ENCODE results near the gene PHACTR1.
A peak's percentile ranks its signal among the peaks of the same experiment; 100 is the strongest.

Gene PHACTR1

DNA sequence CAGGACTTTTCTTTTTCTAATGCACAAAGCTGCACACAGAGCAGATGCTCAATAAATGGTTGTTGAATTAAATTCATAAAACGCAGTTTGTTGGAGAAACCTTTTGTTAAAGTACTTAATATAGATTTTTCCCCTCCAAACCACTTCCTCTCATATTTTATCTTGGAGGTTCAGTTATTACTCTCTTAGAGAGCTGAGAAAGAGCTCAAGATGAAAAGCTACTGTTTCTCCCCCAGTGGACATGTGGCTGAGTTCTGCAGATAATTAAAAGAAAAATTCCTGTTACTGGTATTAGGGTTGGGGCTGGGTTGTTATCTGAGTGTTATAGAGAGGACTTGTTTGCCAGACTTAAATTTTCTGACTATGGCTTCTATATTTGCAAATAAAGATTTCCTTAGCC is 317.7 kb downstream of the PHACTR1 start:
- TF ChIP-seq GATA1 (IDR thresholded peaks at IDR 0.05; ENCODE audit: low read depth, low read length) (no peak), POLR2A (IDR thresholded peaks at IDR 0.05; ENCODE audit: low read length) (no peak)
- no peak for DNase-seq

DNA sequence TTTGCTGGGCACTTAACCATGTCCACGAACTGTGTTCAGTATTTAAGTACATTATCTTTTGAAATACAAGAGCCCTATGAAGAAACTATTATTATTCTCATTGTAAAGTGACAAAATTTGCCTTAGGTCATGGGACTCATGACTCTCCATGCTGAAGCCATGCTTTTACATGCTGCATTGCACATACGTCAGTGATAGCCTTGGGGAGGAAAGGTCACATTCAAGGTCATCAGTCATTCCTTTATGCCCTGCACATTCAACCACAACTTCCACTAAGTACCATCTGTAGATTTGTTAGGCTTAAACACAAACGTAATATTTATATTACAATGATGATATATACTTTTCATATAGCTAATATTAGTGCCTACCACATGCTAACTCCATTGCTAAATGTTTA is 319.0 kb downstream of the PHACTR1 start:
- no peak for DNase-seq
- no peak for TF ChIP-seq GATA1 (IDR thresholded peaks at IDR 0.05; ENCODE audit: low read depth, low read length)
- no peak for TF ChIP-seq POLR2A (IDR thresholded peaks at IDR 0.05; ENCODE audit: low read length)

DNA sequence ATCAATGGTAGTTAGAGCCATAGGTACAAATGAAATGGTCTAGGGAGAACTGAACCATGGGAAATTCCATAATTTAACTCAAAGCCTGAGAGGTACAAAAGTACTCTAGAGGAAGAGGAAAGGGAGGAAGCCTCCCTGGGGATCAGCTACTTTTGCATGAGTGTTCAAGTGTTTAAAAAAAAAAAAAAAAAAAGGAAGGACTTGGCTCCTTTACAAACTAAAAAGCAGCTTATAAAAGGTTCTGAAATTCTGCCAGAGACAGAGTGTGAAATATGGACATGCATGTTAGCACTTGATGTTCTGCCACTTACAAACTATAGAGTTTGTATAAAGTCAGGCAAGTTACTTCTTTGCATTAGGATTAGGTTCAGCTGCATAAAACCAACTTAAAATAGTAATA is 321.7 kb downstream of the PHACTR1 start:
- TF ChIP-seq GATA1 (IDR thresholded peaks at IDR 0.05; ENCODE audit: low read depth, low read length) (no peak), POLR2A (IDR thresholded peaks at IDR 0.05; ENCODE audit: low read length) (no peak)
- no peak for DNase-seq

DNA sequence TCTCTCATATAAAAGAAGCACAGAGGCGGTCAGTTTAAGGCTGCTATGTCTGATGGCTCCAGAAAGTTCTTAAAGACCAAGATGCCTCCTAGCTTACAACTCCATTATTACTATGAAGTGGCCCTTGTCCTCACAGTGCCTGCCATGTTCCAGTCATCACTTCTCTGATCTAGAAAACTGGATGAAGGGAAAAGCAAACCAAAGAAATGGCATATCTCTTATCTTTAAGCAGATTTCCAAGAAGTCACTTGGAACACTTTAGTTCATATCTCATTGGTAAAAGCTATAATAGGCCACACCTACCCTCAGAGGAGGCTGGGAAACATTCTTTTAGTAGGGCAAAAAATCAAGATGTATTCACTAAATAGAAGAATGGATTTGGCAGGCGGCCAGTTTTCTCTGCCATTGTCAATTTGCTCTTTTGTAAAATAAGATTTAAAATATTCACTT is 322.2 kb downstream of the PHACTR1 start:
- DNase-seq, result no peak
- TF ChIP-seq POLR2A (IDR thresholded peaks at IDR 0.05; ENCODE audit: low read length) (no peak), GATA1 (IDR thresholded peaks at IDR 0.05; ENCODE audit: low read depth, low read length) (no peak)

DNA sequence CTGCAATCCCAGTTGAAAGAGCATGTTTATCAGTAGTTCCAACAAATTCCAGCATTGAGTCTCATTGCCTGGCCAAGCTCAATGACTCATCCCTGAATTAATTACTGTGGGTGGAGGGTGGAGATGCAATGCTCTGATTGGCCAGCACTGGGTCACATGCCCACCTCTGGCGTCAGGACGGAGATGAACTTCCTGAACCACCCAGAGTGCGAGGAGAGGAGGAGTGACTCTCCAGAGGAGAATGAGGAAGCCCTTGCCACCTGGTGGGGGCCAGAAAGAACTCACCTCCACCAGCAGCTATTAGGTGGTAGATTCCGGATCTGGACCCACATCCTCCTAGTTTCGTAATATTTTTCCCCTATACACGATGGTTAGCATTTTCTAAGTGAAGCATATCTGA is 327.8 kb downstream of the PHACTR1 start:
- no peak for TF ChIP-seq GATA1 (IDR thresholded peaks at IDR 0.05; ENCODE audit: low read depth, low read length)
- TF ChIP-seq POLR2A (IDR thresholded peaks at IDR 0.05; ENCODE audit: low read length), result no peak
- peak; percentile 7 to 64 for DNase-seq

DNA sequence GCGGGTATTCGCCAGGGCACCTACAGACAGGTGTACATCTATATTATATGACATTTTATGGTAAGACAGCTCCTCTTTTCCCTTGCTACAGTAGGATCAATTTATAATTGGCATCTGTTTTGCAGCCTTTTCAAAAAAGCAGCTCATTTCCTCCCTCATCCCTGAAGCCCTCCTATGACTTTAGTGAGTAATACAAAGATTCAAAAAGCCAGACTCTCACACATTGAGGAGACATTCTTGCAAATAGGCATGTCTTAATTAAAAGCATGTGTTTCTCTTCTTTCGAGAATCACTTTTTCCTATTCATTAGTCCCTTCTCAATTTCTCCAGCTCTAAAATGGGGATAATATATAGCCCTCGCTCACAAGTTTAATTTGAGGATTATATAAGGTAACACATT is 328.3 kb downstream of the PHACTR1 start:
- no peak for DNase-seq
- TF ChIP-seq POLR2A (IDR thresholded peaks at IDR 0.05; ENCODE audit: low read length), result no peak
- no peak for TF ChIP-seq GATA1 (IDR thresholded peaks at IDR 0.05; ENCODE audit: low read depth, low read length)

DNA sequence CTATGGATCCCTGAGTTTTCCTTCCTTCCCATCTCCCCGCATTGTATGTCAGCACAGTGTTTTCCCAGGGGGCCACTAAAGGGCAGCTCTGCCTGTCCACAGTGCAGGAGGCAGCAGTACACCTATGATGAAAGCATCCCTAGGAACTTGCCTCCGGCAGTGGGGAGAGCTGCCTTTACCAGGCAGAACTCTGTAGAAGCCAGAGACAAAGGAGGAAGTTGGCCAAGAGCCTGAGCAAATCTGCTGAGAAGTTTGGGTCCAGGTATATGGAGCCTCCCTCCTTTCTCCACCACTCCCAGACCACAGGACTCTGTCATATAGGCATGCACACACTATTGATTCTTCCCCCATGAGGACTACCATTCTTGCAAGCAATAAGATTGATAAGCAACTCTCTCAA is 329.1 kb downstream of the PHACTR1 start:
- no peak for TF ChIP-seq POLR2A (IDR thresholded peaks at IDR 0.05; ENCODE audit: low read length)
- TF ChIP-seq GATA1 (IDR thresholded peaks at IDR 0.05; ENCODE audit: low read depth, low read length), result no peak
- no peak for DNase-seq

DNA sequence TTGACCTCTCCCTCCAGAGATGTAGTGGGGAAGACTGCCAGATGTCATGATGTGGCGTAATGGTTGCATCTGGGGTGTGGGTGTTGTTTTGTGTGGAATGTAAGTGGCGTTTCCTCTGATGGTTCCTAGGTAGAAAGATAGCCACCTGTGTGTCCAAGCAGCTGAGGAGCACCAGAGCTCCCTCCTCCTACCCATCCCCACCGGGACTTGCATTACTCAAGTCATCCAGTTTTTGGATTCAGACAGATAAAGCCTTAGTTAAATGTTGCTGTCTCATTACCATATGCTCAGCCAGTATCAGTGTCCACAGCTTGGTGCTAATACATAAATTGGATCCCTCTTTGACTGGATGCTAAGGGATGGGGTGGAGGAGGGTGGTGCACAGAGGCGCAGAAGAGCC is 329.5 kb downstream of the PHACTR1 start:
- DNase-seq, result peak; percentile 56 to 69
- no peak for TF ChIP-seq POLR2A (IDR thresholded peaks at IDR 0.05; ENCODE audit: low read length)
- no peak for TF ChIP-seq GATA1 (IDR thresholded peaks at IDR 0.05; ENCODE audit: low read depth, low read length)

DNA sequence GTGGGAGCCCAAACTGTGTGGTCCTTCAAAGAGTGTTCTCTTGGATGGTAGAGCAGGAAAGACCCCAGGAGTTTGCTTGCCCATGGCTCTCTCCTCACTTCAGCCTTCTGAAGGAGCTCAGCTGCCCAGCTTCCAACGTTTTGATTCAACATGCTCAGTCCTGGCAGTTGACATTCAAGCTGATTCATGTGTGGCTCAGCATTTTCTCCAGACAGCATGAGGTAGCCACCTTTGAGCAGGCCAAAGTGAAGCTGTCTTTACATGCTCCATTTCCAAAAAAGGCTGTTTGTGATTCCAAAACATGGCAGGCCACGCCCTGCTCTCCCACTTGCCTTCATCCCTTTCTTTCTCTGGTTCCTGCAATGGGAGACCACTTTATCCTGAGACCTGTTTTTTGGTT is 331.5 kb downstream of the PHACTR1 start:
- TF ChIP-seq GATA1 (IDR thresholded peaks at IDR 0.05; ENCODE audit: low read depth, low read length) (no peak), POLR2A (IDR thresholded peaks at IDR 0.05; ENCODE audit: low read length) (no peak)
- DNase-seq, result peak in 1 of 2 experiments; percentile 46

DNA sequence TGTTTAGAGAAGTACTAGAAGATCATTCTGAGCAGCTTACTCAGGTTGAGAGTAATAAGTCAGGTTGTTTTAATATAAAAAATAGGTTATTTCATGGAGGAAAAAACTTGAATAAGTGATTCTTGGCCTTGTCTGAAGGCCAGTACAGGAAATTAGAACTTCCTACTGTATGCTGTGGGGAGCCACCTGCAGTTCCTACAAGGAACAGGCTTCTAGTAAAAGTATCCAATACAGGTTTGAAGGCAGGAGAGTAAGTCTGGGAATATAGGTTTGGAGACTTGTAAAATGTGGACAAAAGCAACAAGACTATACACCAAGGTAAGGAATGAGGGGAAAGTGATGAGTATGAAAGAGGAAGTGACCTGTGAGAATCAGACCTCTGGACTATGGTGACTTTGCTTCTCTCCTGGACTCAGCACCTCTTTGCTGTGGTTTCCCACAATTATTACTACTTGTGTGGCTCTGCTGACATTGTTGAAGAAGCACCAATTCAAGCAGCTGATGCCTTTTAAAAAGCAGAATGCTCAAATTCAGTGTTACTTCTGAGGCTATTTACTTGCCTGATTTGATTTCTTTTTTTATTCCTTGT is 333.2 kb downstream of the PHACTR1 start:
- DNase-seq, result peak in 1 of 2 experiments; percentile 17
- no peak for TF ChIP-seq GATA1 (IDR thresholded peaks at IDR 0.05; ENCODE audit: low read depth, low read length)
- no peak for TF ChIP-seq POLR2A (IDR thresholded peaks at IDR 0.05; ENCODE audit: low read length)

DNA sequence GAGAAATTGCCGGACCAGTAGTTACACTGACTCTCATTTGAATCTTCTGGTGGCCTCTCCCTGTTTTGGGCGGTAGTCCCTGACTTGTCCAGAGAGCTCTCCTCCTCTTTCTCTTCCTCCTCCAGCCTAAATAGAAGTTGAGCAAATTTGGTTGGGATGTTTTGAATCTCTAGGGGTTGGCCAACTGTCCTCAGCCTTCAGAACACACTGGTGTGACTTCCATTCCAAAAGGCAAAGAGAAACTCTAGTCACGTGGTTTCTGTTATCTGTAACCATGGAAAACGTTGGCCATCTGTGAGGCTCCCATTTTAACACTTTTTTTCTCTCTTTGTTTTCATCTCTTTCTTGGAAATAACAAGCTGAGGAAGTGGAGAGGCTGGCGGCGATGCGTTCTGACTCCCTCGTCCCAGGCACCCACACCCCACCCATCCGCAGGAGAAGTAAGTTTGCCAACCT is 336.5 kb downstream of the PHACTR1 start:
- DNase-seq, result no peak
- TF ChIP-seq GATA1 (IDR thresholded peaks at IDR 0.05; ENCODE audit: low read depth, low read length), result no peak
- no peak for TF ChIP-seq POLR2A (IDR thresholded peaks at IDR 0.05; ENCODE audit: low read length)

DNA sequence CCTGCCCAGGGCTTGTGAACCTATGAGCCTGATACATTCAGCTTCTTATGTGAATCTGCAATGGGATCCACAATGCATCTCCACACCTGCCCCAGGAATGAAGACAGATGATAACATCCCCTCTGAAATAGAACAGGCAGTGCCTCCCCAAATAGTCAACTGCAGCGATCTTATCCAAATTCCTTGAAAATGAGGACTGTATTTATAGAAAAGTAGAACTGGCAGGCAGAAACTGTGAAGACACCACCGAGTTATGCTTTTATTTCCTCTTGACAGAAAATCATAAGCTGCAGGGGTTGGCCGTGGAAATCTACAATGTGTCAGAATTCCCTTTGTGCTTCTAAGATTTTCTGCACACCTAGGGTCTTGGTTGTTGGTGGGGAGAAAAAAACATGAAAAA is 341.5 kb downstream of the PHACTR1 start:
- no peak for DNase-seq
- TF ChIP-seq GATA1 (IDR thresholded peaks at IDR 0.05; ENCODE audit: low read depth, low read length), result no peak
- no peak for TF ChIP-seq POLR2A (IDR thresholded peaks at IDR 0.05; ENCODE audit: low read length)

DNA sequence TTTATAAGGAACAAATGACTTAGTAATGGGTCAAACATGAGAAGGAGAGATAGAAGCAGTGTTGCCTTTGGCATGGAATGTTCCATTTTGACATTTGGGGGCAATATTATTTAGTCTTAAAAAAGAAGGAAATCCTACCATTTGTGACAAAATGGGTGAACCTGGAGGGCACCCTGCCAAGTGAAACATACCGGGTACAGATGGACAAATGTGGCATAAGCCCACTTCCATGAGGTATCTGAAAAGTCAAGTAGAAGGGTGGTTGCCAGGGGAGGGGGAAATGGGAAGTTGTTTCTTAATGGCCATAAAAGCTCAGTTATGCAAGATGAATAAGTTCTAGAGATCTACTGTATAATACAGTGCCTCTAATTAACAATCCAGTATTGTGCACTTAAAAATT is 342.5 kb downstream of the PHACTR1 start:
- TF ChIP-seq POLR2A (IDR thresholded peaks at IDR 0.05; ENCODE audit: low read length) (no peak), GATA1 (IDR thresholded peaks at IDR 0.05; ENCODE audit: low read depth, low read length) (no peak)
- DNase-seq, result no peak

DNA sequence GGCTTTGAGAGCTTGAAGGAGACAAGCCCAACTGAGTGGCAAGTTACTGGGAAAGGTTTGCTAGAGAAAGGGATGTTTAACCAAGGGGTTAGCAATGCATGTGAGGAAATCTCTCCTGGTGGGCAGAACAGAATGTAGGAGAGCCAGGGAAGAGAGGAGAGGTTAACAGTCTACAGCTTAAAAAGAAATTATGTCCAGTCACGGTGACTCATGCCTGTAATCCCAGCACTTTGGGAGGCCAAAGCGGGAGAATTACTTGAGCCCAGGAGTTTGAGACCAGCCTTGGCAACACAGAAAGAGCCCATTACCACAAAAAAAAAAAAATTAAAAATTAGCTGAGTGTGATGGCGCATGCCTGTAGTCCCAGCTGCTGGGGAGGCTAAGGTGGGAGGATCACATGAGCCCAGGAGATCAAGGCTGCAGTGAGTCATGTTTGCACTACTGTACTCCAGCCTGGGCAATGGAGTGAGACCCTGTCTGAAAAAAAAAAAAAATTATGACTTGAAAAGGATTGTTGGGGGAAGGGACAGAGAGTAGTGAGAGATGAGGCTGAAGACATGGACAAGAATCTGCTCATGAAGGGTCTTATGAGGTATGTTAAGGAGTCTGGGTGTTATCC is 346.8 kb downstream of the PHACTR1 start:
- DNase-seq, result peak in 1 of 2 experiments; percentile 5

DNA sequence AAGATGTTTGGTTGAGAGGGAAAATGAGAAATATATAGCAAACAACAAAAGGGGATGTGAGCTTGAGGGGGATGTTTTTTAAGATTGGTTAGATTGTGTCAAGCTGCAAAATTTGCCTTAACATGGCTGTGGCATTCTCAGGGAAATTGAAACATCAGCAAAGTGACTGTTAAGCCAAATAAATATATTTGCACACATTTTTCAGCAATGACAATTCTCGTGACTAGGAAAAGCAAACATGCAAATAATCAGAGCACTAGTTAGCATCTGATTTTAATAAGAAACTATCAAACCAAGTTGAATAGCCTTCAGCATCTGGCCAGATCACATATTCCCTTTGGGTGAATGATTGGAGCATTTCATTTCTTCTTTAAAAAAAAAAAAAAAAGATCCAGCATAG is 349.0 kb downstream of the PHACTR1 start:
- no peak for DNase-seq
- TF ChIP-seq POLR2A (IDR thresholded peaks at IDR 0.05; ENCODE audit: low read length) (no peak), GATA1 (IDR thresholded peaks at IDR 0.05; ENCODE audit: low read depth, low read length) (no peak)

More for the DNA sequence above, 346.8 kb downstream of the PHACTR1 start:
- no peak for TF ChIP-seq GATA1 (IDR thresholded peaks at IDR 0.05; ENCODE audit: low read depth, low read length)
- TF ChIP-seq POLR2A (IDR thresholded peaks at IDR 0.05; ENCODE audit: low read length), result no peak
